Esophagus (tissue), 2 donors: Measurements from ENCODE around the gene PIK3R6. TPM values are rescaled to one million over a fixed set of nuclear protein-coding genes. Genes with fewer than 3 reads are reported as not detected.
"Not testable (repeated sequence)": the region's sequence is repeated elsewhere in the genome, so short reads cannot be mapped to it uniquely, and the experiment has no call there.

ENCODE experiments used
- H3K27ac ChIP-seq, 2 donors: one replicate each; pipeline ENCODE4 v1.5.1; 2013; ENCODE audit warnings: low read depth in 2 of 2, mild to moderate bottlenecking in 2 of 2, inconsistent platforms in 1 of 2, low read length in 1 of 2, moderate library complexity in 1 of 2
- H3K27me3 ChIP-seq, 2 donors: one replicate each; pipeline ENCODE4 v1.6.1; 2013; ENCODE audit warnings: low read length in 2 of 2, control low read depth in 1 of 2, mild to moderate bottlenecking in 1 of 2; ENCODE audit not compliant: insufficient read depth in 2 of 2, control insufficient read depth in 1 of 2
- H3K36me3 ChIP-seq, 2 donors: one replicate each; pipeline ENCODE4 v1.6.1; 2013; ENCODE audit warnings: low read length in 1 of 2; ENCODE audit not compliant: control insufficient read depth in 2 of 2, insufficient read depth in 2 of 2
- H3K4me1 ChIP-seq, 2 donors: one replicate each; pipeline ENCODE4 v1.6.1; 2013; ENCODE audit warnings: low read length in 1 of 2; ENCODE audit not compliant: control insufficient read depth in 2 of 2, insufficient read depth in 2 of 2
- H3K4me3 ChIP-seq, 2 donors: one replicate each; pipeline ENCODE4 v1.5.1; 2013; ENCODE audit warnings: low read length in 2 of 2, mild to moderate bottlenecking in 2 of 2, low read depth in 1 of 2, moderate library complexity in 1 of 2
- H3K9me3 ChIP-seq, 2 donors: one replicate each; pipeline ENCODE4 v1.6.1; 2013; ENCODE audit warnings: mild to moderate bottlenecking in 2 of 2, low read depth in 1 of 2, low read length in 1 of 2, moderate library complexity in 1 of 2; ENCODE audit not compliant: control insufficient read depth in 2 of 2, insufficient read depth in 1 of 2
- WGBS, 2 donors: extraction: QIAGEN DNeasy Blood & Tissue Kit; methylation state at CpG; one replicate each; pipeline ENCODE4 v1.1.7; 2013; 5-methylcytosine and 5-hydroxymethylcytosine counted together
- polyA plus RNA-seq, 2 donors: library from polyadenylated mRNA; stranded (reverse); fragments of 200-250 nt; gene quantifications; one replicate each; pipeline ENCODE4 v1.2.3, GENCODE V29; 2013
- donor health status: healthy with polysubstance abuse.
- donor health status: Bipolar disorder and iron deficiency.

PIK3R6 gene
- polyA plus RNA-seq, 2 donors = 0.39 to 0.59 TPM

GRCh38 chr17:8821446-8822105 is 45.9 kb downstream of the PIK3R6 start:
- 86 to 89% methylated on average over 10 of the region's 10 CpGs for whole genome bisulfite sequencing, 2 donors
- Histone ChIP-seq H3K4me1 (no peaks in the 10 kb centered on the region), H3K27ac (no peak overlapping the region), H3K27me3 (no peaks in the 10 kb centered on the region), H3K4me3 (no peak overlapping the region), H3K36me3 (no peaks in the 10 kb centered on the region), H3K9me3 (peaks cover 0 to 3% of the 10 kb centered on the region in 2 donors)

DNA sequence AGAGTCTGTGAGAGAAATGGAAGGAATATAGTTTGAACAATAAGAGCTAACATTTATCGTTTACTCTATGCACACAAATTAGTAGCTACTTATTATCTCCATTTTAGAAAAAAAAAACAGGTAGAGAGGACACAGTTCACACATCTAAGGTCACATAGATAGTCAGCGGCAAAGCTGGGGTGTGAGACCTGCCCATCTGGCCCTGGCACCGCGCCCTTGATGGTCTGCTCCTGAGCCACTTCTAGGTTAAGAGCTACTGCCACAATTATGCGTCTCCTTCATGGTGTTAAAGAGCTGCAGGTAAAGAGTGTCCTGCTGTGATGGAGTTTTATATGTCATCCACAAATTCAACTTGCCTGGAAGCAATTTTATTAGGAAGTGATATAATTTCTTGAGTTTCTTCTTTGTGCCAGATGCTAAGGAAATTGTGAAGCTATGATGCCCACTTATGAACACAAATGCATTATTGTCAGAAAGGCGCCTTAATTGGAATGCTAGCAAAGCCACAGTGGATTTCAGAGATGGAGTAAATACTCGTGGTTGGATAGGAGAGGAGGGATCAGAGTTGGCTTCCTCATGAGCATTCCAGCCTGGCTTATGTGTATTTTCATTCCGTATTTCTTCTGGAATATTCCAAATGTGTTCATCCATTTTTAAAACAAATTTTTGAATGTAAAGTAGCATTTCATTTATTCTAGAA is 47.0 kb downstream of the PIK3R6 start:
- Histone ChIP-seq H3K4me1 (no peaks in the 10 kb centered on the region), H3K9me3 (no peaks in the 10 kb centered on the region), H3K4me3 (no peak overlapping the region), H3K36me3 (no peaks in the 10 kb centered on the region), H3K27me3 (no peaks in the 10 kb centered on the region), H3K27ac (no peak overlapping the region)
- WGBS, 2 donors = 75 to 78% methylated on average over 8 of the region's 8 CpGs

GRCh38 chr17:8818654-8819330 is 48.7 kb downstream of the PIK3R6 start:
- no peak overlapping the region for H3K4me3 ChIP-seq
- H3K27ac ChIP-seq = no peak overlapping the region
- H3K4me1 ChIP-seq = no peaks in the 10 kb centered on the region
- WGBS, 2 donors = 39 to 55% methylated on average over 3 of the region's 3 CpGs
- no peaks in the 10 kb centered on the region for H3K27me3 ChIP-seq
- H3K36me3 ChIP-seq = no peaks in the 10 kb centered on the region
- no peaks in the 10 kb centered on the region for H3K9me3 ChIP-seq

DNA sequence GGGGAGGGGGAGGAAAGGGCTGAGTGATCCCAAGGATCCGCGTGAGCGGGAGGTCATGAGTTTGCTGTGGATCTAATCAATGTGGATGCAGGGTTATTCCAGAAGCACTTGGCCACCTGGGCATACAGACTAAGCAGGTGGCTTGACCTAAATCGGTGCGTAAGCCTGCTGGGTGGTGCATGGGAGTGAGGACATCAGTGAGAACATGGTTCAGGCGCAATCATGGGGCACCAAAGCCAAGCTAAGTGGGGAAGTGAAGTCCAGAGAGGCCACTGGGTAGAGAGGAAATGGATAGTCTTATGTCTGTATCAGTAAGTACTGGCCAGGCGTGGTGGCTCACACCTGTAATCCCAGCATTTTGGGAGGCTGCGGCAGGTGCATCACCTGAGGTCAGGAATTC is 49.4 kb downstream of the PIK3R6 start:
- no peaks in the 10 kb centered on the region for H3K36me3 ChIP-seq
- H3K4me1 ChIP-seq = no peaks in the 10 kb centered on the region
- no peaks in the 10 kb centered on the region for H3K9me3 ChIP-seq
- no peak overlapping the region for H3K27ac ChIP-seq
- H3K4me3 ChIP-seq = no peak overlapping the region
- H3K27me3 ChIP-seq = no peaks in the 10 kb centered on the region
- 92 to 93% methylated on average over 8 of the region's 8 CpGs for WGBS, 2 donors

DNA sequence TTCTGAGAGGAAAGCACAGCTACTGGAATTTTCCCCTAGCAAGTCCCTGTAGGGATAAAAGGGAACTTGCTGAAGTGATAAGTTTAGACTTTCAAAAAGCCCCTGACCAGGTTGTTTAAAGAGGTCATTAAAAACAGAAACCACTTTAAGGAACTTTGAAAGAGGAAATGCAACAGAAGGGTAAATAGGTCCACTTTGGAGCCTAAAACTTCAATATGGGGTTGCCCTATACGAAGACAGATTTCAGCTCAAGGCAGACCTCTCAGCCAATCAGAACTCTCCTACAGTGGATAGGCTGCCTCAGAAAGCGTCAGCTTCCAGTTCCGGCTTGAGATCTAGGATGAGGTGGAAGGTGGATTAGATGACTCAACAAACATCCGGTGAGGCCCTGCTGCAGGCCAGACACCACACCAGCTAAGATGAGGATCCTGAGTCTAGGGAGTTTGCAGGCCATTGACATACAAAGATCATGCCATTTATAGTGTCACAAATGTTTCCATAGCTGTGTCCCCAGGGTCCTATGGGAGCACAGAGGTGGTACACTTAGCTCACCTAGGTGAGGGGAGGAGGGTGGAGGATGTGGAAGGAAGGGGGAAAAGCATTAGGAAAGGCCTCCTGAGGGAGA is 60.4 kb downstream of the PIK3R6 start:
- H3K4me1 ChIP-seq = peaks cover 0 to 1% of the 10 kb centered on the region in 2 donors
- no peak overlapping the region for H3K4me3 ChIP-seq
- no peaks in the 10 kb centered on the region for H3K36me3 ChIP-seq
- 71 to 73% methylated on average over 4 of the region's 4 CpGs for WGBS, 2 donors
- no peaks in the 10 kb centered on the region for H3K27me3 ChIP-seq
- H3K9me3 ChIP-seq = peaks cover 6 to 7% of the 10 kb centered on the region in 2 donors
- no peak overlapping the region for H3K27ac ChIP-seq

GRCh38 chr17:8806253-8806925 is 61.1 kb downstream of the PIK3R6 start:
- H3K4me1 ChIP-seq = peaks cover 0 to 1% of the 10 kb centered on the region in 2 donors
- no peak overlapping the region for H3K4me3 ChIP-seq
- H3K9me3 ChIP-seq = peaks cover 6 to 7% of the 10 kb centered on the region in 2 donors
- H3K27me3 ChIP-seq = no peaks in the 10 kb centered on the region
- no peak overlapping the region for H3K27ac ChIP-seq
- 75 to 79% methylated on average over 3 of the region's 3 CpGs for WGBS, 2 donors
- no peaks in the 10 kb centered on the region for H3K36me3 ChIP-seq

DNA sequence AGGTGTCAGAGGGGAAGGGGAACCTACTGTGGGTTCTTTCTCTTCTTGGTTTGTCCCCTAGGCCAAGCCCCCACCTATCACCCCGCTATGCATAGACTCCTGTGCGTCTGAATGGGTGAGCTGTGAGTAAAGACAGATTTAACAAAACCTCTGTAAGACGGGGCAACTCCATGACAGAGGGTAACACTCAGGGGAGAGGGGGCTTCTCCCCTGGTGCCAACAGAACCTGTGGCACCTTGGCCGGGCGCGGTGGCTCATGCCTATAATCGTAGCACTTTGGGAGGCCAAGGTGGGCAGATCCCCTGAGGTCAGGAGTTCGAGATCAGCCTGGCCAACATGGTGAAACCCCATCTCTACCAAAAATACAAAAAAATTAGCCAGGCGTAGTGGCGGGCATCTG is 62.1 kb downstream of the PIK3R6 start:
- H3K36me3 ChIP-seq, H3K4me1 ChIP-seq: not testable (repeated sequence)
- 93 to 95% methylated on average over 10 of the region's 10 CpGs for WGBS, 2 donors

GRCh38 chr17:8803531-8804420 is 63.7 kb downstream of the PIK3R6 start:
- Histone ChIP-seq H3K36me3 (no peaks in the 10 kb centered on the region), H3K4me1 (peaks cover 0 to 5% of the 10 kb centered on the region in 2 donors), H3K27me3 (no peaks in the 10 kb centered on the region), H3K9me3 (no peaks in the 10 kb centered on the region), H3K4me3 (no peak overlapping the region), H3K27ac (no peak overlapping the region)
- WGBS, 2 donors = 79 to 83% methylated on average over 19 of the region's 19 CpGs

More for the DNA sequence above, 62.1 kb downstream of the PIK3R6 start:
- H3K4me3 ChIP-seq, H3K27ac ChIP-seq, H3K9me3 ChIP-seq, H3K27me3 ChIP-seq: not testable (repeated sequence)
